ENCODE results near the gene ARHGEF4.

GRCh38 chr2:131027566-131028528 is 191.1 kb downstream of the ARHGEF4 start:
- TF ChIP-seq CTCF (IDR thresholded peaks at IDR 0.05) (no peak), POLR2A (IDR thresholded peaks at IDR 0.05) (no peak), POLR2AphosphoS5 (IDR thresholded peaks at IDR 0.05) (no peak)

All from sigmoid colon (tissue), 4 donors.